PC-3 (cell line): ENCODE measurements around the gene UNC50. TPM values are rescaled to one million over a fixed set of nuclear protein-coding genes. Genes with fewer than 3 reads are reported as not detected.
A peak's percentile ranks its signal among the peaks of the same experiment; 100 is the strongest.

Experiments used
- ATAC-seq: fragments of 200-7000 bp; cut with Tn5 transposase; 2 replicates; pipeline ENCODE4 v1.9.1; 2020; ENCODE audit warnings: mild to moderate bottlenecking, moderate library complexity
- BruUV-seq: library from RNA; stranded (reverse); fragments of 400-500 nt; replicated peaks from 2 replicates; lab custom pipeline; 2021; lab: Mats Ljungman, UMichigan
- CTCF ChIA-PET: fragments of 300-600 bp; sonication (Branson Sonifier 250); formaldehyde crosslinking; loops from one replicate; lab custom pipeline; 2022; ENCODE audit warnings: antibody characterized with exemption; lab: Charles Lee
- POLR2A ChIA-PET: fragments of 300-600 bp; sonication (Branson Sonifier 250); formaldehyde crosslinking; loops from one replicate; lab custom pipeline; 2022; ENCODE audit warnings: antibody characterized with exemption; ENCODE audit not compliant: unreplicated experiment; lab: Charles Lee
- DNase-seq: peaks from one replicate; pipeline ENCODE4 v3.0.0-alpha.2; 2015
- H2AFZ ChIP-seq: fragments of 300-600 bp; sonication (generic); 2 replicates; pipeline ENCODE4 v1.6.0; 2016; ENCODE audit warnings: antibody characterized with exemption, low read length
- H3F3A ChIP-seq: fragments of 300-600 bp; sonication (generic); one replicate; pipeline ENCODE4 v1.6.0; 2017; ENCODE audit warnings: antibody characterized with exemption, low read length, control low read depth, mild to moderate bottlenecking; ENCODE audit not compliant: unreplicated experiment
- H3K27ac ChIP-seq: fragments of 300-600 bp; sonication (generic); 2 replicates; pipeline ENCODE4 v1.5.1; 2016; ENCODE audit warnings: mild to moderate bottlenecking, low read length
- H3K27me3 ChIP-seq: fragments of 300-600 bp; sonication (generic); 2 replicates; pipeline ENCODE4 v1.6.1; 2016; ENCODE audit warnings: low read length, mixed read lengths
- H3K36me3 ChIP-seq: fragments of 300-600 bp; sonication (generic); 2 replicates; pipeline ENCODE4 v1.6.1; 2016; ENCODE audit warnings: low read depth, mixed run types, low read length, mixed read lengths
- H3K4me1 ChIP-seq: fragments of 300-600 bp; sonication (generic); 2 replicates; pipeline ENCODE4 v1.5.1; 2016; ENCODE audit warnings: low read length; ENCODE audit not compliant: insufficient read depth
- H3K4me2 ChIP-seq: fragments of 300-600 bp; sonication (generic); 2 replicates; pipeline ENCODE4 v1.6.0; 2016; ENCODE audit warnings: low read length
- H3K4me3 ChIP-seq: fragments of 300-600 bp; sonication (generic); 2 replicates; pipeline ENCODE4 v1.5.1; 2016; ENCODE audit warnings: mild to moderate bottlenecking, low read length, mixed read lengths
- H3K79me2 ChIP-seq: fragments of 300-600 bp; sonication (generic); 2 replicates; pipeline ENCODE4 v1.6.1; 2017; ENCODE audit warnings: low read length, mixed read lengths
- H3K9ac ChIP-seq: fragments of 300-600 bp; sonication (generic); 2 replicates; pipeline ENCODE4 v1.6.0; 2016; ENCODE audit warnings: mild to moderate bottlenecking, low read length
- H3K9me2 ChIP-seq: fragments of 300-600 bp; sonication (generic); replicated peaks from 2 replicates; pipeline ENCODE4 v1.6.1; 2016; ENCODE audit warnings: mixed run types, low read length, mixed read lengths
- H3K9me3 ChIP-seq: fragments of 300-600 bp; sonication (generic); 2 replicates; pipeline ENCODE4 v1.6.1; 2016; ENCODE audit warnings: low read length, mixed read lengths
- H4K20me1 ChIP-seq: fragments of 300-600 bp; sonication (generic); 2 replicates; pipeline ENCODE4 v1.6.1; 2016; ENCODE audit warnings: low read length, mixed read lengths
- EZH2 ChIP-seq: fragments of 300-600 bp; sonication (generic); IDR thresholded peaks from one replicate; pipeline ENCODE4 v1.6.1; 2017; ENCODE audit warnings: antibody characterized with exemption, mild to moderate bottlenecking, low read length; ENCODE audit not compliant: unreplicated experiment
- EZH2phosphoT487 ChIP-seq: fragments of 300-600 bp; sonication (generic); IDR thresholded peaks from 2 replicates; pipeline ENCODE4 v1.6.1; 2018; ENCODE audit warnings: mild to moderate bottlenecking, antibody characterized with exemption, low read length, borderline replicate concordance
- intact Hi-C: fragments of 100-400 bp; cut with micrococcal nuclease; formaldehyde crosslinking; loops from 2 replicates; pipeline ENCODE4 v1.9.0; 2023
- total RNA-seq: library from RNA; depleted of rRNA; stranded (reverse); fragments of >200 nt; gene quantifications from 2 replicates; pipeline ENCODE4 v1.2.3, GENCODE V29; 2014
- TF ChIP-seq, protein P1 (sequence below): fragments of 300-600 bp; sonication (generic); conservative IDR thresholded peaks from 2 replicates; pipeline ENCODE4 v1.5.1; 2017; ENCODE audit warnings: antibody characterized with exemption, low read depth, mild to moderate bottlenecking, low read length

The UNC50 gene
- total RNA-seq, 1 experiment from 2014 or later = 26.0 TPM

DNA sequence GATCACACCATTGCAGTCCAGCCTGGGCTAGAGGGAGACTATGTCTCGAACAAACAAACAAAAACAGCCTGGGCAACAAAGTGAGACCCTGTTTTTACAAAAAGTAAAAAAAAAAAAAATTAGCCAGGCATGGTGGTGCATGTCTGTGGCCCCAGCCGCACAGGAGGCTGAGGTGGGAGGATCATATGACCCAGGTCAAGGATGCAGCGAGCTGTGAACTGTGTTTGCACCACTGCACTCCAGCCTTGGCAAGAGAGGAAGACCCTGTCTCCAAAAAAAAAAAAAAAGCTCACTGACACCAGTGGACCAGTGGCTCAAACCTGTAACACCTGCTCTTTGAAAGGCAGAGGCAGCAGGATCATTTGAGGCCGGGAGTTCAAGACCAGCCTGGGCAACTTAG, 40.1 kb downstream of the UNC50 start:
- H3K4me2 ChIP-seq = no peak overlapping the region
- H3F3A ChIP-seq = no peaks in the 10 kb centered on the region
- ChIA-PET POLR2A (no interaction called here), CTCF (interaction anchor here (0.6 kb wide), 1 partner anchor 314 kb away, joined by 3 read pairs; no protein-coding TSS in a partner anchor)
- DNase-seq = no peak
- no peak overlapping the region for H2AFZ ChIP-seq
- TF ChIP-seq, protein P1, sequence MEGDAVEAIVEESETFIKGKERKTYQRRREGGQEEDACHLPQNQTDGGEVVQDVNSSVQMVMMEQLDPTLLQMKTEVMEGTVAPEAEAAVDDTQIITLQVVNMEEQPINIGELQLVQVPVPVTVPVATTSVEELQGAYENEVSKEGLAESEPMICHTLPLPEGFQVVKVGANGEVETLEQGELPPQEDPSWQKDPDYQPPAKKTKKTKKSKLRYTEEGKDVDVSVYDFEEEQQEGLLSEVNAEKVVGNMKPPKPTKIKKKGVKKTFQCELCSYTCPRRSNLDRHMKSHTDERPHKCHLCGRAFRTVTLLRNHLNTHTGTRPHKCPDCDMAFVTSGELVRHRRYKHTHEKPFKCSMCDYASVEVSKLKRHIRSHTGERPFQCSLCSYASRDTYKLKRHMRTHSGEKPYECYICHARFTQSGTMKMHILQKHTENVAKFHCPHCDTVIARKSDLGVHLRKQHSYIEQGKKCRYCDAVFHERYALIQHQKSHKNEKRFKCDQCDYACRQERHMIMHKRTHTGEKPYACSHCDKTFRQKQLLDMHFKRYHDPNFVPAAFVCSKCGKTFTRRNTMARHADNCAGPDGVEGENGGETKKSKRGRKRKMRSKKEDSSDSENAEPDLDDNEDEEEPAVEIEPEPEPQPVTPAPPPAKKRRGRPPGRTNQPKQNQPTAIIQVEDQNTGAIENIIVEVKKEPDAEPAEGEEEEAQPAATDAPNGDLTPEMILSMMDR = no peak
- no peak for TF ChIP-seq EZH2phosphoT487
- no peak for TF ChIP-seq EZH2
- intact Hi-C loops = loop anchor here (2.0 to 10.0 kb wide), 2 partner anchors 80 to 266 kb away; no protein-coding TSS in a partner anchor
- H3K9me2 ChIP-seq = no peaks in the 10 kb centered on the region
- no peaks in the 10 kb centered on the region for H3K9me3 ChIP-seq
- no peaks in the 10 kb centered on the region for H3K27me3 ChIP-seq
- H4K20me1 ChIP-seq = no peaks in the 10 kb centered on the region
- H3K4me3 ChIP-seq = no peak overlapping the region
- H3K79me2 ChIP-seq = no peaks in the 10 kb centered on the region
- BruUV-seq = no TSS peak
- no peaks in the 10 kb centered on the region for H3K36me3 ChIP-seq
- no peak for ATAC-seq
- H3K27ac ChIP-seq = peak overlapping the region; percentile 51
- H3K4me1 ChIP-seq = no peaks in the 10 kb centered on the region
- H3K9ac ChIP-seq = no peak overlapping the region

DNA sequence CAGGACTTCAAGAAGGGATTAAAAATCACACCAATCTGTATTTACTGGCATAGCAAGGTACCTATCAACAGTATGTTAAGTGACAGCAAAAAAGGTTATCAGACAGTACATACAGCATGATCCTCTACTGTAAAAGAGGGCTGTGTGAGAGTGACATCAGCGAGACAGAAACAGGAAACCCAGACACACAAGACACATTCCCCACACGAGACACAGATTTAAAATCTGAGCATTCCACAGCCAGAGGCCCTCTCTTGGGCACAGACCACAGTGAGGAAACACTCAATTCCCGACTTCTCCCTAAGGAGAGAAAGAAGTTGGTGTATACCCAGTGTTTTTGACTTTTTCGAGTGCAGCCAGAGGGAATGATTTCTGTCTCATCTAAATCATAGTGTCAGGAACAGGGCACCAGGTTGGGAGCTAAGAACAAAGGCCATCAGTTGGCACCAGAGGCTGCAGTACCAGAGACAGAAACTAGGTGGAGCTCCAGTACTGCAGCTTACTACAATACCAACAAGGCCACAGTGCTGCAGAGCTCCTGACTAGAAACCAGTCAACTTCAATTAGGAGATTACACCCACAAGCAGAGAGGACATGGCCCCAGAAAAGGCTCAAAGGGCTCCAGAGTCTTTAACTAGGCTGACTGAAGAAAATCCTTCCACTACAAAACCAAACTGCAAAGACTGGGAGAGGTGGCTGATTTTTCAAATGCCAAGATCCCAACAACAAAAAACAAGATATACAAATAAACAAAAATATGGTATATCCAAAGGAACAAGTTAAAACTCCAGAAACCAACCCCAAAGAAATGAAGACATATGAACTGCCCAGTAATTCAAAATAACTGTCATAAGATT, 41.0 kb downstream of the UNC50 start:
- no peak for TF ChIP-seq EZH2
- TF ChIP-seq, protein P1 = peak; percentile 97
- H3K9me2 ChIP-seq = no peaks in the 10 kb centered on the region
- ATAC-seq (peak; percentile 91), DNase-seq (peak; percentile 90)
- no peaks in the 10 kb centered on the region for H3F3A ChIP-seq
- ChIA-PET POLR2A (interaction anchor here (0.6 kb wide), 1 partner anchor 109 kb away, joined by 4 read pairs; no protein-coding TSS in a partner anchor), CTCF (interaction anchor here (0.5 to 1.1 kb wide), 6 partner anchors 109 to 417 kb away, joined by 3 to 18 read pairs (median 6); no protein-coding TSS in a partner anchor)
- no peak overlapping the region for H3K4me2 ChIP-seq
- no peaks in the 10 kb centered on the region for H4K20me1 ChIP-seq
- H3K36me3 ChIP-seq = no peaks in the 10 kb centered on the region
- BruUV-seq = no TSS peak
- no peak overlapping the region for H3K9ac ChIP-seq
- no peak overlapping the region for H3K4me3 ChIP-seq
- peak overlapping the region; percentile 38; the same call in 1 of the 2 replicates for H2AFZ ChIP-seq
- H3K79me2 ChIP-seq = no peaks in the 10 kb centered on the region
- no peak overlapping the region for H3K27ac ChIP-seq
- no peaks in the 10 kb centered on the region for H3K4me1 ChIP-seq
- no peaks in the 10 kb centered on the region for H3K9me3 ChIP-seq
- no peaks in the 10 kb centered on the region for H3K27me3 ChIP-seq
- intact Hi-C loops = loop anchor here (1.0 to 10.0 kb wide), 4 partner anchors 79 to 417 kb away; no protein-coding TSS in a partner anchor

DNA sequence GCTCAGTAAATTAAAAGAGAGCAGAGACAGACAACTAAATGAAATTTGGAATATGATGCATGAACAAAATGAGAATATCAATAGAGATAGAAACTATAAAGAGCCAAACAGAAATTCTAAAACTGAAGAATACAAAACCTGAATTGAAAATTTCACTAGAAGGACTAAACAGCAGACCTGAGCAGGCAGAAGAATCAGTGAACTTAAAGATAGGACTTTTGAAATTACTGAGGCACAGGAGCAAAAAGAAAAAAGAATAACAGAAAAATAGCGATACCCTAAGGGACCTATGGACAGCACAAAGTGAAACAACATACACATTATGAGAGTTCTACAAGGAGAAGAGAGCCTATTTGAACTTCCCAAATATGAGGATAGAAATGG, 41.6 kb downstream of the UNC50 start:
- ChIA-PET POLR2A (no interaction called here), CTCF (interaction anchor here (1.0 to 1.1 kb wide), 4 partner anchors 108 to 416 kb away, joined by 3 to 18 read pairs (median 7); no protein-coding TSS in a partner anchor)
- H4K20me1 ChIP-seq = no peaks in the 10 kb centered on the region
- no peak for ATAC-seq
- H3K79me2 ChIP-seq = no peaks in the 10 kb centered on the region
- TF ChIP-seq EZH2 (no peak), EZH2phosphoT487 (no peak)
- TF ChIP-seq, protein P1 = no peak
- no peak overlapping the region for H3K4me2 ChIP-seq
- H2AFZ ChIP-seq = no peak overlapping the region
- H3K9me3 ChIP-seq = no peaks in the 10 kb centered on the region
- no peak overlapping the region for H3K9ac ChIP-seq
- no peaks in the 10 kb centered on the region for H3K36me3 ChIP-seq
- no peaks in the 10 kb centered on the region for H3K27me3 ChIP-seq
- no TSS peak for BruUV-seq
- H3K4me1 ChIP-seq = no peaks in the 10 kb centered on the region
- H3K27ac ChIP-seq = no peak overlapping the region
- H3F3A ChIP-seq = no peaks in the 10 kb centered on the region
- no peaks in the 10 kb centered on the region for H3K9me2 ChIP-seq
- no peak for DNase-seq
- intact Hi-C loops = loop anchor here (1.0 to 10.0 kb wide), 5 partner anchors 47 to 416 kb away; no protein-coding TSS in a partner anchor
- no peak overlapping the region for H3K4me3 ChIP-seq
